ENCODE measurements around the gene NYAP2.

The NYAP2 gene

DNA sequence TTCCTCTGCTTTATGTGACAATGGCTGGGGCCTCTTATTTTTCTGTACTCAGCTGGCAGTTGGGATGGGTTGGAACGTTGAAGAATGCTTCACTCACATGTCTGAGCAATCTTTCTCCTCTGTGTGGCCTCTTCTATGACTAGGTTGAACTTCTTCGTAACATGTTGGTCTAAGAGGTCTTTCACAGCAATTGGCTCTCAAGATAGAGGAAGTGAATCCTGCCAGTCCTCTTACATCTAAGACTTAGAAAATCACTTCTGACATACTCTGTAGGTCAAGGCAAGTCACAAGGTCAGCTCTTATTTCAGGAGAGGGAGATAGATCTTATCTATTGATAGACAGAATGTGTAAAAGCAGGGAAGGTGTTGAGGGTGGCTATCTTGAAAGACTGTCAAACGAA, 174.1 kb downstream of the NYAP2 start:
- DNase-seq = no peak

DNA sequence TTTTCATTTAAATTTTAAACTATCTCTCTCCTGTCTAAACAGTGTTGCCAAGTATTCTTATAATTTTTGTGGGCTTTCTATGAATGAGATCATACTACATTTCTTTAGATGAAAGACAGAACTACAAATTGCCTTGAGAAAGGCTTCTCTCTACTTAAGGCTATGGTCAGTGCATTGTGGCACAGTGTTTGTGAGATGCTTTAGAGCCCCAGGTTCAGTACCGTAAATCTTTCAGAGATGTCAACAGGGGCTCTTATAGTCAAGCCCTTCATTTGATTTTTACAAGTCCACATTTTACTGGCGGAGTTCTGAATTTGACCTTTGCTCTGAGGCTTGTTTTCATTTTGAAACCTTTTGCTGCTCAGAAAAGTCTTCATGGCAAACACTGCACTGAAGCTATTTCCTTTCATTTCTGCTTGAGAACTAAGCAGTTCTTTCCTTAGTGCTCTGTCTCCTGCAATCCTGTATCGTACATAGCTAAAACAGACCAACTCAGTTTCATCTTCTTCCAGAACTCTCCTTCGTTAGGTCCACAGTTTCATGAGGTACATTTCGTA, 175.2 kb downstream of the NYAP2 start:
- no peak for DNase-seq

DNA sequence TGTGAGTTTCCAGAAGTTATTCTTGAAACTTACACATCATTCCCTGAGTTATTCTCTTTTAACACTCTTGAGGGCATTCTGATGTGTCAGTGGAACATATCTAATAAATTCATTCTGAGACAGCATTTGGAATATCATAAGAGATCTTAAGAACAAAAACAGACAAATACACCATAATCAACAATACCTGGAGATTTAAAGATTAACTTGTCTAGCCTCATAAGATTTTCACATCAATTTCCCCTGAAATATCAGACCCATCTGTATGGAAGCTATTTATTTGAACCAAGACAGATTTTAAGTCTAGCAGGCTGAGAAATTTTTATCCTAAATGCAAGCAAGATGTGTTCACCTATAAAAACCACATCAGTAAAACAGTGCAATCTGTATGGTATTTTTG, 181.6 kb downstream of the NYAP2 start:
- DNase-seq = no peak

DNA sequence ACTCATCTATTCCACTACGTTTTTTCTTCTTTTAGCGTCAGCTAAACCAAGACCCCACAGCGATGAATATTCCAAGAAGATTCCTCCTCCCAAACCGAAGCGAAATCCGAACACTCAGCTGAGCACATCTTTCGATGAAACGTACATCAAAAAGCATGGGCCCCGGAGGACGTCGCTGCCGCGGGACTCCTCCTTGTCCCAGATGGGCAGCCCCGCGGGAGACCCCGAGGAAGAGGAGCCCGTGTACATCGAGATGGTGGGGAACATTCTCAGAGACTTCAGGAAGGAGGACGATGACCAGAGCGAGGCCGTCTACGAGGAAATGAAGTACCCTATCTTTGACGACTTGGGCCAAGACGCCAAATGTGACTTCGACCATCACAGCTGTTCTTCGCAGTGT, 182.4 kb downstream of the NYAP2 start:
- no peak for DNase-seq

DNA sequence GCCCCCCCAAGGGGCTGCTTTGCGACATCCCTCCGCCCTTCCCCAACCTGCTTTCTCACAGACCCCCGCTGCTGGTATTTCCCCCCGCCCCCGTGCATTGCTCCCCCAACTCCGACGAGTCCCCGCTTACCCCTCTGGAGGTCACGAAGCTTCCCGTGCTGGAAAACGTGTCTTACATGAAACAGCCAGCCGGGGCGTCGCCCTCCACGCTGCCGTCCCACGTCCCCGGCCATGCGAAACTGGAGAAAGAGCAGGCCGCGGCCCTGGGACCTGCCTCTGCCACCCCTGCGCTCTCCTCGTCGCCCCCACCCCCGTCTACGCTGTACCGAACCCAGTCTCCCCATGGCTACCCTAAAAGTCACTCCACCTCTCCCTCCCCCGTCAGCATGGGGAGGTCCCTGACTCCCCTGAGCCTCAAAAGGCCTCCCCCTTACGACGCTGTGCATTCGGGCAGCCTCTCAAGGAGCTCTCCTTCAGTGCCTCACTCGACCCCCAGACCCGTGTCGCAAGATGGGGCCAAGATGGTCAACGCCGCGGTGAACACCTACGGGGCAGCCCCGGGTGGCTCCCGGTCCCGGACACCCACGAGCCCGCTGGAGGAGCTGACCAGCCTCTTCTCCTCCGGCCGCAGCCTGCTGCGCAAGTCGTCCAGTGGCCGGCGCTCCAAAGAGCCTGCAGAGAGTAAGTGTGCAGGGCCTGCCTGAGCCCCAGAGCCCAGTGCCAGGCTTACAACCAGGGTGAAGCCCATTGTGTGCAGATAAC, 183.0 kb downstream of the NYAP2 start:
- no peak for DNase-seq

DNA sequence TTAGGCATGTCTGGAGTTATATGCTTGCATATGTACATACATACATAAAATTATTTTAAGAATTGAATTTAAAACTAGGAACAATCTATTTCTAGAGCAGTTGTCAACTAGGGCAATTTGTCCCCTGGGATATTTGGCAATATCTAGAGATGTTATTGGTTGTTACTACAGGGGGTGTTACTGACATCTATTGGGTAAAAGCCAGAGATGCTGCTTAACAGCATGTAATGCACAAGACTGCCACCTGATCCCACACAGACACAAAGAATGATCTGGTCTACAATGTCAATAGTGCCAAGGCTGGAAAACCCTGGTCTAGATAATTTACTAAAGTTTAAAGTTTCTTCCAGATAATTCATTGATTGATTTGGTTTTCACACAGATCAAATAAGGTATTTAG, 185.3 kb downstream of the NYAP2 start:
- DNase-seq = no peak

DNA sequence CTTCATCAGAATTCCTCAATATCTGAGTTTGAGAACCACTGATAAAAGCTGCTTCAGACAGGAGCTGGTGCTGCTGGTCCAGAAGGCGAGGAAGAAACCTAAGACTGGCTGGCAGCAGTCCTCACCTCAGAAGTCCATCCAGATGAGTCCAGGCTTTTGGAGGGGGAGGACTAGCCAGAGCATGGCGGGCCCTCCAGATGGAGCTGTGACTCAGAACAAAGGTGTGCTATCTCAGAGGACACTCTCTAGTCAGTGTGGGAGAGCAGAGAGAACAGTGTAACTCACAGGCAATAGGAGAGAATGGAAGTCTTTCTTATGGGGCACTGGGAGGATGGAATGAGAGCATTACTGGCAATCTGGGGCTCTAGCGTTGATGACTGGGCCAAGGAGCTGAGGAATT, 191.4 kb downstream of the NYAP2 start:
- no peak for DNase-seq

DNA sequence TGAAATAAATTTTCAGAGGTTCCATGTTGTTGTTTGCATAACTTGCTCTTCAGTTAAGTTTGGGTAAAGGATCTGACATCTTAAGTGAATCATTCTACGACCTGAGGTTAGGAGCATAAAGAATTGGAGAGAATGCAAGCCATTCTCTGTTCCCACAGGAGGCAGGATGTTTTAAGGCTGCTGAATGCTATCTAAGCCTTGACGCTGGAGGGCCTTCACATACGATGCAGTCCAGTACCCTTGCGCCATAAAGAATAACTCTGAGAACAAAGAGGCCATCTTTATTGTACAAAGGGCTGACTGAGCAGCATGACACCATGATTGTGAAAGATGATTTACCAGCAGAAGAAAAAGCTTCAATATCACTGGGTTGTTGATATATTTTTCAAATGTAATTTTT, 198.4 kb downstream of the NYAP2 start:
- no peak for DNase-seq

DNA sequence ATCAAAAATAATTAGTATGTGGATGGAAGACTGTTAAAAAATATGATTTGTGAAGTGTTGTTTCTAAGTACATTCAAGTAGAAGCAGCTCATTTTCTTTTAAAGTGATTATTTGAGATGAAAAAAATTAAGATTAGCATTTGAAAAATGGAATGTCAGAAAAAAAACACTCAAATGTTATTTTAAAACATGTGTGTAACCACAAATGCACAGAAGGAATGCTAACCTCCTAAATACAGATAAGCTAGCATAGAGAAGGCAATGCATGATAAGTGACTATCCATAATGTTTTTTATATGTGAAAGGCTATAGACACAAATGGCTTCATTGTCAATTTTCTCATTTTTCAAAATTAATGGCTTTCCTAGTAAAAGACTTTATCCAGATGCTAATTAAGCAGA, 198.9 kb downstream of the NYAP2 start:
- no peak for DNase-seq

DNA sequence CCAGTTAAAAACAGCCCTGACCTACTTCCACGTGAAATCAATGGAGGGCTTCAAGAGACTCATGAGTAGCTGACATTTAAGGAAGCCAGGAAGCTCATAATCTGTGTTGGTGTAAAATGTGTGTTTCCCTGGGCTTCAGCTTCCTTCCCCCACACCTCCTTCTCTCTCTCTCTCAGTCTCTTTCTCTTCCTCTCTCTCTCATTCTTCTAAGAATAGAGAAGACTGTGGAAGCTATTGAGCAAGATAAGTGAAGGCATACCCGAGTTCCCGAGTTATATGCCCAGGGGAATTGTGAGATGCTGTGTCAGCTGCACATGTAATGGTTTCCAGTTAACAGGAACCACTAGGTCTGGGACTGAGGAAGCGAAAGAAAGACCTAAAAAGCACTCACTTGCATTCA, 199.4 kb downstream of the NYAP2 start:
- DNase-seq = no peak

DNA sequence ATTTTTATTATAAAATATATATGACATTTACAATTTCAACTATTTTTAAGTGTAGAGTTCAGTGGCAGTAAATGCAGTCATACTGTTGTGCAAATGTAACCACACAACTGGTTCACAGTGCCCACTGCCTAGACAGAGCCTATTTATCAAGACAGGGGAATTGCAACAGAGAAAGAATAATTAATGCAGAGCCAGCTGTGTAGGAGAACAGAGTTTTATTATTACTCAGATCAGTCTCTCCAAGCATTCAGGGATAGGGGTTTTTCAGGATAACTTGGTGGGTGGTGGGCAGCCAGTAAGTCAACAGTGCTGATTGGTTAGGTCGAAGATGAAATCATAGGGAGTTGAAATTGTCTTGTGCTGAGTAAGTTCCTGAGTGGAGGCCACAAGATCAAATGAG, 200.3 kb downstream of the NYAP2 start:
- no peak for DNase-seq

DNA sequence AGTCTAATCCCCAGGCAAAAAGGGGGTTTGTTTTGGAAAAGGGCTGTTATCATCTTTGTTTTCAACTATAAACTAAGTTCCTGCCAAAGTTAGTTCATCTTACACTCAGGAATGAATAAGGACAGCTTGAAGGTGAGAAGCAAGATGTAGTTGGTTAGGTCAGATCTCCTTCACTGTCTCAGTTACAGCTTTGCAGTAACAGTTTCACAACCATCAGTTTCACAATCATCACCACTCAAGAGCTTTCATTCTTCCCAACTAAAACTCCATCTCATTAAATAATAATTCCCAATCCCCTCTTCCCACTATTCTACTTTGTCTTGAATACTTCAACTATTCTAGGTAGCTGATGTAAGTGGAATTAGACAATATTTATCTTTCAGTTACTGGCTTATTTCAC, 200.9 kb downstream of the NYAP2 start:
- DNase-seq = no peak

DNA sequence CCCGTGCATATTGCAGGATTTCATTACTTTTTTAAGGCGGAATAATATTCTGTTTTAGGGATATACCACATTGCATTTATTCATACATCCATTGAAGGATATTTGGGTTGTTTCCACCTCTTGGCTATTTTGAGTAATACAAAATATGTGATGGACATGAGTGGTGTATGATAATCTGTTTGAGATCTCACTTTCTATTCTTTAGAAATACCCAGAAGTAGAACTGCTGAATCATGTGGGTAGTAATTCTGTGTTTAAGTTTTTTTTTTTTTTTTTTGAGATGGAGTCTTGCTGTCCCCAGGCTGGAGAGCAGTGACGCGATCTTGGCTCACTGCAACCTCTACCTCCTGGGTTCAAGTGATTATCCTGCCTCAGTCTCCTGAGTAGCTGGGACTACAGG, 201.4 kb downstream of the NYAP2 start:
- no peak for DNase-seq

DNA sequence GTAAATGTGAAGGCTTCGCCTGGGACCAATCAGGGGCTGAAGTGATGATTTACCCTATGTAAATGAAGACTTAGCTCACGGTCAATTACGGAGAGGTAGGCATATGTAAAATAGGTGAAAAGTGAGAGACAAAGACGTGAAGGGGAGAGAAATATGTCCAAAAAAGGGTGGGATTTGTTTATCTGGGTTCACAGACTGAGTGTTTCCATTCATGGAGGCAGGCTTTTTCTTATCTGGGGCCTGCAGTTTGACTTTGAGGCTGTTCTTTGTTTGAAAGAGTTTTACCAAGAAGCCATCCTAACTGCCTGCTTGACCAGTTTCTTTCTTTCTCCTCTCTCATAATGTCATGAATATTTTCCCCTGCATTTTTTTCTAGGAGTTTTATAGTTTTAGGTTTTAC, 202.7 kb downstream of the NYAP2 start:
- DNase-seq = no peak

DNA sequence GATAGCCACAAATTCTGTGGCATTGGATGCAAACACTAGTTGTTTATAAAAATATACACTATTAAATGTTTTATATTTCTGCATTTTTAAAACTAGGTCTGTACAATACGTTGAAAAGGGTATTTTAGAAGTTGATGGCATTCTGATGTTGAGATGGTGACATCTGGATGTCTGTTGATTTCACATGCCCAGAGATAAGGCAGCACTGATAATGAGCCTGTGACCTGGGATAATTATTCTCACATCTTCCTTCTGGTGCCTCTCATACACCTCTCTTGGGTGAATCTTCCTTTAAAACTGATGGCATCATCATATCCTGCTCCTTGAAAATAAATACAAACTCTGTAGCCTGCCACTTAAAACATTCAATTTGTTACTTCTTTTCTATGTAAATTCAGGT, 208.6 kb downstream of the NYAP2 start:
- DNase-seq = no peak

DNA sequence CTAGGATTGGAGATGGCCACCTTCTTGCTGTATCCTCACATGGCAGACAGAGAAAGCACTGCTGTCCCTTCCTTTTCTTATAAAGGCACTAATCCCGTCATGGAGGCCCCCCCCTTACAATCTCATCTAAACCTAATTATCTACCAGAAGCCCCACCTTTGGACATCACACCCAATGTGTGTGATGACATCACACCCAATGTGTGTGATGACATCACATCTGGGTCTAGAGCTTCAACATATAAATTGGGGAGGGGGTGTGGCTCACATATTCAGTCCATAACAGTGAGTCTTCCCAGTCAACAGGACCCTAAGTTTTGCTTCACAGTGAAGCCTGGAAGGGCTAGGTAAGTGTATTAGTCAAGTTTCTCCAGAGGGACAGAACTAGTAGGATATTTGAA, 213.1 kb downstream of the NYAP2 start:
- DNase-seq = no peak

DNA sequence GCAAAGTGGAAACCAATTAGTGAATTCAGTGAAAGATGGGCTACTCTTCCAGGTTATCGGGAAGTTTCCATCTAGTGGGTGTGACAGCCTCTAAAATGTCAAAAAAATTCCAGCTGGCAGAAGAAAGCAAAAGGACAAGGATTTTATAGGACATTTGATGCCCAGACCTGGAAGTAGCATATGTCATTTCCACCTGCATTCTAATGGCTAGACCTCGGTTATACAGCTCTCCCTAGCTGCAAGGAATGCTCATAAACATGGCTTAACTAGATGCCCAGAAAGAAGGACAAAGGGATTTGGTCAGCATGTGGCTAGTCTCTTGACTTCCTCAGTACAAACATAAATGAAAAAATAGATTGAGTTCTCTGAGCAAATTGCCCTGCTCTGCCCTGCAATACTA, 215.4 kb downstream of the NYAP2 start:
- DNase-seq = no peak

DNA sequence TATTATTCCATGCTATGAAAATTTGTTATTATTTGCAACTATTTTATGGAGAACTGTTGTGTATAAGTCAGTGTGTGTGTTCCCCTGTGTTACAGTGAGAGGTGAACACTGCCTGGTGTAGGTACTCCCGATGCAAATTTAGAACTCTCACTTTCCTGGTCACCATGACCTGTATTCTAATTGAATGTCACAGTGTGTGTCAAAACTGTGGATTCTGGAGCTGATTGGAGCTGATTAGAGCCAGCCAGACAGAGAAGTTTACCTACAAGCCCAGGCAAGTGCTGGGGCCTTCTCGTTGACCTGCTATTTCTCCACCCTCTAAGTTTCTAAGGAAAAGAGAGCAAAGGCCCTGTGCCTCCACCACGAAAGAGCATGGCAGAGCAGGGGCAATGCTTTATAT, 216.0 kb downstream of the NYAP2 start:
- no peak for DNase-seq

DNA sequence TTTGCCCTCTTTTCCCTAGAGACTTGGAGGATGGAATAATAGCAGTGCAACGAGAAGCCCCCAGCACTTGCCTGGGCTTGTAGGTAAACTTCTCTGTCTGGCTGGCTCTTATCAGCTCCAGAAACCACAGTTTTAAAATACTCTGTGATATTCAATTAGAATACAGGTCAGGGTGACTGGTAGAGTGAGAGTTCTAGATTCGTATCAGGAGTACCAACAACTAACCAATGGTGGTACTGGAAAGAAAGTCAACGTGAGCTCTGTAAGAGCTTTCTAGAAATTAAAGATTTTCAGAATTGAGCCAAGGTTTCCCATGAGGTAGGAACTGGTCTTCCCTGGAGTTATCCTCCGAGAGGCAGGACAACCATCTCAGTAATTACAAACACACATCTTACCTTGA, 216.9 kb downstream of the NYAP2 start:
- no peak for DNase-seq

DNA sequence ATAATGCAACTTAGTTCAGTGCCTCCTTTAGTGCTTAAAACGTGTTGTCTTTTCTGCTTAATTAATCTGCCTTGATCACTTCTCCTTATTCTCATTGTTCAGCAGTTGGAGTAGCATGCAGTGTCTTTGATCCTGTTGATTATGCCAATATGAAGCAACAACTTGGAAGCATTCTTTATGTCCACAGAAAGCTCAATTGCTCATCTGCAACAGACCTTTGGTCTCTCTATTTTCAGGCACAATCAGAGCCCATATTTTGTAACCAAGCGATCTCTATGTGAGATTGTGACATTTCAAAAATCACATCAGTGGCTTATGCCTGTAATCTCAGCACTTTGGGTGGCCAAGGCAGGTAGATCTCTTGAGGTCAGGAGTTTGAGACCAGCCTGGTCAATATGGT, 217.3 kb downstream of the NYAP2 start:
- no peak for DNase-seq

DNA sequence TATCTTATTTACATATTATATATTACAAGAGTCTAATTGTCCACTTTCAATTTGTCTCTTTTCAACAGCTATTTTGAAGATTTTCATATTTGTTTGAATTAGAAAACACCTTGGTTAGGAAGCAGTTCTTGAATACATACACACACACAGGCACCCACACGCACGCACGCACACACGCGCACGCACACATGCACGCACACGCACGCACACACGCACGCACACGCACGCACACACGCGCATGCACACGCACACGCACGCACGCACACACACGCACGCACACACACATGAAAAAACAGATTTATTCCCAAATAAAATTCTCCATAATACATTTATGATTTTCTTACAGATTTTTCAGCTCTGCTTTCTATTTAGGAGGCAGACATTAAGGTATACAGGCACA, 220.7 kb downstream of the NYAP2 start:
- no peak for DNase-seq

DNA sequence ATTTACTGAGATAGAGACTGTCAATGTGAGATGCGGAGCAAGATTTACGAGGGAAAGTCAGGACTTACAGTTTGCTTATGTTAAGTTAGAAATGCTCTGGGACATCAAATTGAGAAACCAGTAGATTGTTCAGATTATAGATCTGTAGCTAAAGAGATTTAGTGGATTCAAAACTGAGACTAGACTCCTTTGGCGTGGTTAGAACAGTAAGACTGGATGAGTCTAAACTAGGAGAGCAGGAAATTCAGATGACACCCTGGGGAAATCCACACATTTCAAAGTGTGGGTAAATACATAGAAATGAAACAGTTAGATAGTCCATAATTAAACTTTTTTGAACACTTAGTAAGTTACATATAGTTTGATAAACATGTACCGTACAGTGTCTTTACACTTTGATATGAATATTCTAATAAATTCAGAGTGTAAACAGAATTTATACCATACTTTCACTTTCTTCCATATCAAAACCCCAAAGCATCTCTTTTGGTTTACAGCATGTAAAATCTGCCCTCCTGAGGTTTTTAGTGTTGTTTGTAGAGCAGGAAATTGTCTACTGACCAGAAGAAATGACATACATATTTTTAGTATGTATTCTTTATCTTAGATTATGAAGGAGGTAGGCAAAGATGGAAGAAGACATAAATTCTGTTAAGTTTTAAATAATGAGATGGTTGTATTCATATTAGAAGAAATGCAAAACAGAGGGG, 231.5 kb downstream of the NYAP2 start:
- no peak for DNase-seq

DNA sequence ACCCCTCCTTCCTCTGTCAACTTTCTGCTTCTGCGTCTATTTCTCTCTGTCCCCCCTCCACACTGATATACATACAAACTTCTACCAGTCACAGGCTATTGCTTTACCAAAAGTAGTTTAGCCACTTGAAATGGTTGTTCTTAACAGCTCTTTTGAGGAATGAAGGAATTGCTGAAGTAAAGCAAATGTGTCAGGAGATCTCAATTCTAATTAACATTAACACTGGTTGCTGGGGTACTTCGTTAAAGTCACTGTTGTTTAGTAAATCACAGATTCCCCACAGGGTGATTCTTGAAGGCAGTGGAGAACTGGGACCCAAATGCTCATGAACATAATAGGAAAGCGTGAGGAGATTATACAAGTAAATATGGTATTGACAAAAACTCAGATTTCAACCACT, 232.8 kb downstream of the NYAP2 start:
- no peak for DNase-seq

DNA sequence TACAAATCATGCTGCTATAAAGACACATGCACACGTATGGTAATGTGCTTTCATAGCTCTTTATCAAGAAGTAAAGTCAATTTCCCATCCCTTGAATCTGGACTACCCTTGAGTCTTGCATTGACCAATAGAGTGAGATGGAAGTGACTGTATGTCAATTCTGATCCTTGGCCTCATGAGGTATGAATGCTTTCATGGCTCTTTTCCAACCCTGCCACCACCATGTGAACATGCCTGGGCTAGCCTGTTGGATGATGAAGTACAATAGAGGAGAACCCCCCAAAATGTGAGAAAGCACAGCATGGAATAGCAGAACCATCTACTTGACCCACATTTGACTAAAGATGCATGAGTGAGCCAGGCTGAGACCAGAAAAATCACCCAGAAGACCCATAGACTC, 237.0 kb downstream of the NYAP2 start:
- DNase-seq = no peak

DNA sequence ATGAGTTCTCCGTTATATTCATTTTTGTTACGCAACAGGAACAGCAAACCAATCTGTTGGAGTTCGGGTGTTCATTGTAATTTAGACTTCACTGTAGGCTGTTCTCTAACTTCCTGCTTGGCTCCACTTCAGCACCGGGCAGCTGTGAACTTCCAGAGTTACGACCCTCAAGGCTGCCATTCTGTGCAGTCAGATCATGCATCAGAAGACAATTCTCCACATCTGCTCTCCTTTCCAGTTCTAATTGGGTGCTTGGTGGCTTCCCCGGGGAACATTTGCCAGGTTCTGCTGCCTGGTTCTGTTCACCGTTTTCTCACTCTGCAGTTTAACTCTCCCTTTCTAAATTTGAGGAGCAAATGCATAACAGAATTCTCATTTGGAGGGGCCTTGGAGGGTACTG, 237.7 kb downstream of the NYAP2 start:
- DNase-seq = no peak

All from hippocampal formation (tissue), 2 donors.